Parathyroid adenoma (tissue), 2 donors: ENCODE measurements around the gene KLK14.

Source experiments
- H2AFZ ChIP-seq: fragments of 300-600 bp; sonication (generic); one replicate; pipeline ENCODE4 v1.7.0; 2017; ENCODE audit warnings: antibody characterized with exemption, mild to moderate bottlenecking
- H3K27ac ChIP-seq: fragments of 300-600 bp; sonication (generic); one replicate; pipeline ENCODE4 v1.7.0; 2017
- H3K27me3 ChIP-seq: fragments of 300-600 bp; sonication (generic); one replicate; pipeline ENCODE4 v1.7.0; 2017; ENCODE audit warnings: low read length; ENCODE audit not compliant: control insufficient read depth, insufficient read depth
- H3K36me3 ChIP-seq: fragments of 300-600 bp; sonication (generic); one replicate; pipeline ENCODE4 v1.7.0; 2017; ENCODE audit warnings: low read length; ENCODE audit not compliant: control insufficient read depth, insufficient read depth
- H3K4me1 ChIP-seq: fragments of 300-600 bp; sonication (generic); one replicate; pipeline ENCODE4 v1.7.0; 2017; ENCODE audit warnings: control low read depth
- H3K4me2 ChIP-seq: fragments of 300-600 bp; sonication (generic); one replicate; pipeline ENCODE4 v1.7.0; 2017; ENCODE audit warnings: low read length
- H3K4me3 ChIP-seq: fragments of 300-600 bp; sonication (generic); one replicate; pipeline ENCODE4 v1.7.0; 2017; ENCODE audit warnings: low read depth, low read length
- H3K79me2 ChIP-seq: fragments of 300-600 bp; sonication (generic); one replicate; pipeline ENCODE4 v1.7.0; 2017; ENCODE audit warnings: control low read depth
- H3K9ac ChIP-seq: fragments of 300-600 bp; sonication (generic); one replicate; pipeline ENCODE4 v1.7.0; 2017; ENCODE audit warnings: mild to moderate bottlenecking
- H3K9me3 ChIP-seq: fragments of 300-600 bp; sonication (generic); one replicate; pipeline ENCODE4 v1.7.0; 2017; ENCODE audit warnings: low read length; ENCODE audit not compliant: control insufficient read depth
- TF ChIP-seq, protein P1 (sequence below): fragments of 300-600 bp; sonication (generic); IDR thresholded peaks from one replicate; pipeline ENCODE4 v1.7.0; 2017; ENCODE audit warnings: antibody characterized with exemption, mild to moderate bottlenecking
- donor health status: primary hyperparathyroidism.

The KLK14 gene

DNA sequence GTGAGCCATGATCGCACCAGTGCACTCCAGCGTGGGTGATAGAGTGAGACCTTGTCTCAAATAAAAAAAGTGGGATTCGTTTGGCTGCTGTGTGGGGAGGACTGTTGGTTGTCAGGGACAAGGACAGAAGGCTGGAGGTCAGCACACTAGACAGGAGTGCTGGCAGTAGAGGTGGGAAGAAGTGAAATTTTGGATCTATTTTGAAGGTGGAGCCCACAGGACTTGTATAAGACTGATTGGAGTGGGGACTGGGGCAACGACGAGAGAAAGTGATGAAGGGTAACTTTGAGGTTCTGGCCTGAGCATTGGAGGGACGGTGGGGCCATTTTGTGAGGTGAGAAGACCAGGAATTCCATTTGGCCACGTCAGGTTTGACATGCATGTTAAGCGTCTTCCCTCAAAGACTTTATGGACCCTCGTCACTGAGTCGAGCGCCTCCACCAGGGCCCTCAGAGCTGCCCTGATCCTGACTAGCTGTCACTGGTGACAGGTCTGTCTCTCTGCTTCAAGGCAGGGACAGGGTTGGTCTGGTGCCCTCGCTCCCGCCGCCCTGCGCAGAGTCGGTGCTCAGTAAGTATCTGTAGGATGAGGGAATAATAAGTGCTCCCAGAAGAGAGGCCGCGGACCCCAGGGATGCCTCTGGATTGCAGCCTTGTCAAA lies 24.8 kb upstream of the KLK14 start:
- Histone ChIP-seq H3K4me2 (peak overlapping the region; percentile 99), H2AFZ (peak overlapping the region; percentile 91), H3K9me3 (no peaks in the 10 kb centered on the region), H3K4me3 (peak overlapping the region; percentile 96), H3K9ac (peak overlapping the region; percentile 70), H3K79me2 (peaks cover 36% of the 10 kb centered on the region), H3K4me1 (peaks cover 20% of the 10 kb centered on the region), H3K27ac (peak overlapping the region; percentile 78), H3K36me3 (no peaks in the 10 kb centered on the region), H3K27me3 (no peaks in the 10 kb centered on the region)
- TF ChIP-seq, protein P1, sequence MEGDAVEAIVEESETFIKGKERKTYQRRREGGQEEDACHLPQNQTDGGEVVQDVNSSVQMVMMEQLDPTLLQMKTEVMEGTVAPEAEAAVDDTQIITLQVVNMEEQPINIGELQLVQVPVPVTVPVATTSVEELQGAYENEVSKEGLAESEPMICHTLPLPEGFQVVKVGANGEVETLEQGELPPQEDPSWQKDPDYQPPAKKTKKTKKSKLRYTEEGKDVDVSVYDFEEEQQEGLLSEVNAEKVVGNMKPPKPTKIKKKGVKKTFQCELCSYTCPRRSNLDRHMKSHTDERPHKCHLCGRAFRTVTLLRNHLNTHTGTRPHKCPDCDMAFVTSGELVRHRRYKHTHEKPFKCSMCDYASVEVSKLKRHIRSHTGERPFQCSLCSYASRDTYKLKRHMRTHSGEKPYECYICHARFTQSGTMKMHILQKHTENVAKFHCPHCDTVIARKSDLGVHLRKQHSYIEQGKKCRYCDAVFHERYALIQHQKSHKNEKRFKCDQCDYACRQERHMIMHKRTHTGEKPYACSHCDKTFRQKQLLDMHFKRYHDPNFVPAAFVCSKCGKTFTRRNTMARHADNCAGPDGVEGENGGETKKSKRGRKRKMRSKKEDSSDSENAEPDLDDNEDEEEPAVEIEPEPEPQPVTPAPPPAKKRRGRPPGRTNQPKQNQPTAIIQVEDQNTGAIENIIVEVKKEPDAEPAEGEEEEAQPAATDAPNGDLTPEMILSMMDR: no peak

DNA sequence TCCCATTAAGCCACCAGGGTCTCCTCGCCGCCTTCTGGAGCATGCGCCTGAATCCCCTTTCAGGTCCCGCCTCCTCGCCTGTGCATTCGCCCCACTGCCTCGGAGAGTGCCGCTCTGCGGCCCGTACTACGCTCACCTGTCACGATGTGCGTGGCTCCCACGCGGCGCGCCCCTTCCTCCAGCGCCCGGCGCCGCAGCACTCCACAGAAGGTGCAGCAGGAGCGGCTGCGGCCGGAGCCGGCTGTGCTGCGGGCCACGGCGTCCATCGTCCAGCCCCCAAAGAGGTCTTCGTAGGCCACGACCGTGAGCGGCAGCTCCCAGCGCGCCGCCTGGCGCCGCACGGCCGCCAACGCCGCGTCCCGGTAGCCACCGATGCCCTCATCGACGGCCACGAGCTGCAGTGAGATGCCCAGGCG lies 21.2 kb upstream of the KLK14 start:
- H3K4me2 ChIP-seq: no peak overlapping the region
- peaks cover 8% of the 10 kb centered on the region for H3K4me1 ChIP-seq
- TF ChIP-seq, protein P1: no peak
- H3K79me2 ChIP-seq: peaks cover 36% of the 10 kb centered on the region
- no peak overlapping the region for H3K27ac ChIP-seq
- no peaks in the 10 kb centered on the region for H3K9me3 ChIP-seq
- H3K27me3 ChIP-seq: no peaks in the 10 kb centered on the region
- no peaks in the 10 kb centered on the region for H3K36me3 ChIP-seq
- H2AFZ ChIP-seq: no peak overlapping the region
- no peak overlapping the region for H3K9ac ChIP-seq
- H3K4me3 ChIP-seq: no peak overlapping the region

DNA sequence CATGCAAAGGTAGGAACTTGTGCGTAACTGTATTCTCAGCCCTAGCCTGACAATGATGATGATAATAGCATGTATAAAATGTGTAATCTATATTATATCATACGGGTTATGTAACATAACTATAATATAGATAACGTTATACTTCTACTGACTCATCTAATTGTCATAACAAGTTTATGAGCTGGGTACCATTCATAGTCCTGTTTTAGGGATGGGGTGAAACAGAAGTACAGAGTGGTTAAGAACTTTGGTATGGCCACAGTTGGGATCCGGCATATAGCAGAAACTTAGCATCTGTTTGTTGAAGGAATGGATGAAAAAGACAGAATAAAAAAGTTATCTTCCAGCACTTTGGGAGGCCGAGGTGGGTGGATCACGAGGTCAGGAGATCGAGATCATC lies 20.3 kb upstream of the KLK14 start:
- TF ChIP-seq, protein P1: no peak
- H3K4me3 ChIP-seq: no peak overlapping the region
- H3K27ac ChIP-seq: no peak overlapping the region
- H3K79me2 ChIP-seq: peaks cover 35% of the 10 kb centered on the region
- no peaks in the 10 kb centered on the region for H3K27me3 ChIP-seq
- H3K9me3 ChIP-seq: no peaks in the 10 kb centered on the region
- H3K4me2 ChIP-seq: no peak overlapping the region
- H3K4me1 ChIP-seq: peaks cover 8% of the 10 kb centered on the region
- no peak overlapping the region for H2AFZ ChIP-seq
- no peak overlapping the region for H3K9ac ChIP-seq
- no peaks in the 10 kb centered on the region for H3K36me3 ChIP-seq

DNA sequence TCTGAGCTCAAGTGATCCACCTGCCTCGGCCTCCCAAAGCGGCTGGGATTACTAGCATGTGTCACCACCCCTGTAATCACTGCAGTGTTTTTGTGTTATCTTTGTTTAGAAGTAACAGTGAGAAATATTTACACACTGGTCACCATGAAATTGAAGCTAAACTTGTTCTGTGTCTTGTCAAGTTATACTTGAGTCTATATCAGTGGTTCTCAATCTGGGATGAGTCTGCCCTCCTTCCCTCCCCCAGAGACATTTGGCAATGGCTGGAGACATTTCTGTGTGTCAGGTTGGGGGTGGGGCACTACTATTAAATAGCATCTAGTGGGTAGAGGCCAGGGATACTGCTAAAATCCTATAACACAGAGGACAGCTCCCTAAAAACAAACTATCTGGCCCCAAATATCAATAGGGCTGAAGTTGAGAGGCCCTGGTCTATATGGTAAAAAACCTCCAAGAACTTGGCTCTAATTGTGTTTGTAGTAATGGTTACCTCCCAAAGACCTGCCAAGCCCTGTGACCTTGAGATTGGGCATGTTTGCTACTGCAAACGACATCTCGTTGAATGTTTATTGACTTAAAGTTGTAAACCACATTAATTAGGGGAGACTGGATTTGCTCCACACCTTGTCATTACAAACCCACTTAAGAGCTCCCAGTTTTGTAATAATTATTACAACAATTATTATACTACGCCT lies 18.6 kb upstream of the KLK14 start:
- Histone ChIP-seq H3K27me3 (no peaks in the 10 kb centered on the region), H3K9ac (no peak overlapping the region), H3K4me1 (peaks cover 7% of the 10 kb centered on the region), H3K79me2 (peaks cover 21% of the 10 kb centered on the region), H3K27ac (no peak overlapping the region), H3K9me3 (no peaks in the 10 kb centered on the region), H3K4me2 (no peak overlapping the region), H3K4me3 (no peak overlapping the region), H2AFZ (no peak overlapping the region), H3K36me3 (no peaks in the 10 kb centered on the region)
- TF ChIP-seq, protein P1: no peak
